HG02759 (cell line): Measurements from ENCODE around the gene IL1RL1.
A peak's percentile ranks its signal among the peaks of the same experiment; 100 is the strongest.
"Not testable (repeated sequence)": the region's sequence is repeated elsewhere in the genome, so short reads cannot be mapped to it uniquely, and the experiment has no call there.

ENCODE experiments used
- ATAC-seq: cut with Tn5 transposase; IDR thresholded peaks from one replicate; pipeline ENCODE4 v1.9.1; 2021; ENCODE audit warnings: mild to moderate bottlenecking, moderate library complexity; ENCODE audit not compliant: unreplicated experiment

Gene IL1RL1

DNA sequence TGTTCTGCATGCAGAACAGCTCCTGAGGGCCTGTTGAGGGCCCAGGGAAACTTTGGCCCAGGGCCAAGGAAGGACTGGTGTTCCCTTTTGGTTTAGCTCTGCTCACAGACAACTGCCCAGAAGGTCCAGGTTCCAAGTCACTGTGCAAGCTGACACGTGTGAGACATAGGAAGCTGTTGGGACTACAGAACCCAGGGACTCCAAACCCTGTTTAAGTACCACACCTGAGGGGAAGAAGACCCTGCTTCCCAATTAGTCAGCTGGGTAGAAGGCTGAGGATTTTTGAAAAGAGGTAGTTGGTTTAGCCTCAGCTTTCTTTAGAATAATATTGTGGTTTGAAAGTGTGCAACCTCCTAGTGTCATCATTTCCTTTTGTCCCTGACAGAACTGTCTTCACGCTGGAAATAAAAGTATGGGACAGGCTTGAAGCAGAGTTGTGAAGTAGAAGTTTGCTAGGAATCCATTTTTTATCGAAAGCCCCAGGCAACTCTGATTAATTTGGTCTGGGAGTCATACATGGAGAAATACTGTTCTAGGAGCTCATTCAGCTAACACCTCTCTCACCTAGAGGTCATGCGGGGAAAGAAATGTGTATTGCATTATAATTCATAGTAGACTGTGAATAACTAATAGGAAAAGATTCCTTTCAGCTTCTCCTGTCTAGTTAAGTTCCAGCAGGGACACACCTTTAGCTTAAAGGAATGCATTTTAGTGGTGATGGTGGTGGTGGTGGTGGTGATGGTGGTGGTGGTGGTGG is 19.9 kb upstream of the IL1RL1 start:
- ATAC-seq: no peak

DNA sequence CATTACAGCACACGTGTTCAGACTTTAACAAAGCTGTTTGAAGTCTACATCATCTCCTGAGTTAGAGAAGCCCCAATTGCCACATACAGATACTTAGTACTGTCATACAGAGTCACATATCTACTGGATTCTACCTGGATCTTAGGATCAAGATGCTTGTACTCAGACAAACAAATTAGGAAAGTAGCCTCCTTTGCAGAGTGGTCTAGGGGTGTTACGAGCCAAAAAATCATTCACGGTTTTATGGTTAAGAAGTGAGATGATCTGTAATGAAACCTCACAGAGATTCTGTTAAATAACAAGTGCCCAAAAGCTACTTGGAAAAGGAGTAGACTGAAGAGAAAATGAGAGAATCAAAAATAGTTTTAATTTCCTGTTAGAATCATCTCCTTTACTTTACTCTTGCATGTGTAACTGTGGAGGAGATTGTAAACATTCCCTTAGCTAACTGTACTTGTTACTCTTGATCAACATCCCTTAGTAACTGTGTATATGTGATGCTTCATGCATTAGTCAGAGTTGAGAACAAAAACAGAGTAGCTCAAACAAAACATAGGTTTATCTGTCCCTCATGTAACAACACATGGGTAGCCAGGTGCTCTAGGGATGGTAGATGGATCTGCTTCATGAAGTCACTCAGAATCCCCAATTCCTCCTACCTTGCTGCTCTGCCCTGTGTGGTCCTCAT is 16.4 kb upstream of the IL1RL1 start:
- no peak for ATAC-seq

DNA sequence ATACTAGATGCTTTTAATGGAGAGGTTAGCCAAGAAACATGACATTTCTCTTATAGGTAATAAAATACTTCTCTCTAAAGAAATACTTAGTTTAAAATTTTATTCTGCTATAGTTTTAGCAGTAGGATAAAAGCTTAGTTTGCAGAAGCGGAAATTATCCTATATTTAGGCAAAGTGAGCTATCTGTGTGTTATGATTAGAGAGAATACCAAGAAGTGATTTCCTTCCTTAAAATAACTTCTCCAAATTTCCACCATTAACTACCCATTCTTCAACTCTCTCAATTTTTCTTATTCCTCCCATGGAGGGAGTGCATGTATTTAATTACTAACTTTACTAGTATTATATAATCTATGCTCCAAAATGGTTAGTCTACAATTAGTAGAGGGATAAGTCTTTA is 15.8 kb upstream of the IL1RL1 start:
- ATAC-seq: no peak

DNA sequence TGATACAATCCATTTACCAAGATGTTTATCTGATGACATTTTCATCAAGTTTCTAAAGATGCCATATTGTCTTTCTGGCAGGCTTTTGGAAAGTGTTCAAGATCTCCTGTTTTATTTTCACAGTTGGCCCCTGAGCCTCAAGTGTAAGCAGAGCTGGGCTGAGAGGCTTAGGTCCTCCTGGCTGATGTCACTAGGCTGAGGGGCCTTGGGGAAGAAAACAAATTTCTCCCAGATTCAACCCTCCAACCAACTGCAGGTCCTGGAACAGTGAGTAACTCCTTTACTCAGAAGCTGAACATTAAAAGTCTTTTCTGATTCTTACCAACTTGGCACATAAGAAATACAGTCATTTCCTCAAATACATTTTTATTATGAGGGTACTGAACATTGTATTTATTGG is 14.9 kb upstream of the IL1RL1 start:
- ATAC-seq: no peak

DNA sequence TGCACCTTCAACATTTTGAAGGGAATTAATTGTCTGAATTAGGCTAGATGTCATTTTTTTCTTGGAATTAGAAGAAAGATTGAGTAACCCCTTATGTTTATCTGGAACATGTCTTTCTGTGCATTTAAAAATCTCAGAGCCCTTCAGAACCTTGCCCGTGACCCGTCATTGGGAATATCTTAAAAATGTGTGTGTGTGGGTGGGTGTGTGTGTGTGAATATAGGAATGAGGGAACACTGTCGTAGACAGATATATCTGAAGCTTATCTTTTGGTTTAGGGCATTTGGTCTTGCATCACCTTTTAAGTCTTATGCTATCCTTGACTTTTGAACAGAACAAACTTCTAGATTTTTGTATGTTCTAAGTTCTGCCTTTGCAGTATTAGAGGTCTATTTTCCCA is 13.5 kb upstream of the IL1RL1 start:
- ATAC-seq: no peak

DNA sequence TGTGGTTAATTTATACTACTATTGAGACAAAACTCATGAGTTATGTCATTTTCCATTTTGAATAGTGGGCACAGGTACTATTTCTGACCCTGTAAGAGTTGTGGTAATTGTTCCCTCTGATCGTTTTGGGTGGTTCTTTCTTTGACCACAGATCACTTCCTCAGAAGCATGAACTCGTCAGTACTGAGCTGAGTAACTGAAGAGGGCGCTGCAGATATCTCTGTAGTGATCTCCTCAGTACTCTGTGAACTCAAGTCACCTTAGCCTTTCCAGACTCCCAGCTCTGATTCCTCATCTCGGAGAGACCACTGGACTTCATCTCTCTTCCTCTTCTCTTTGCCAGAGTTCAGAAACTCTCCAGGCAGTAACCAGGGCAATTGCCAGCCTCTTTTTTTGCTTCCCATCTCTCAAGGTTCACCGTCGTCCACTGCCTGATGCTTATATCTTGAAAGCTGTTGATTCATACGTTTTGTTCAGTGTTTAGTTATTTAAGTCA is 9.4 kb upstream of the IL1RL1 start:
- ATAC-seq: peak; percentile 95

DNA sequence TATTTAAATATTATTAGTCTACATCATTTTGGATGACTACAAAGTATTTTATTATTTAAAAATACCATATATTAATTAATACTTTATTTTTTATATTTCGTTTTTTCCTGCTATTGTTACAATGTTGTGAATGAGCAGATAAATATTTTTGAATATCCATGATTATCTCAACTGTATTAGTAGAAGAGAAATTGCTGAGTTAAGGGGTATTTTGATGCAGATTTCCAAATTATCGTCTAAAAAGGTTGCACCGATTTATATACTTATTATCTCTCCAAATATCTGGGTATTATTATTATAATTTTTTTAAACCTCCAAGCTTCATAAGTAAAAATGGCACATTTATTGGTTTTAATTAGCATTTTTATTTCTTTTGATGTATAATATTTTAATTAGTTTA is 8.9 kb upstream of the IL1RL1 start:
- ATAC-seq: no peak

DNA sequence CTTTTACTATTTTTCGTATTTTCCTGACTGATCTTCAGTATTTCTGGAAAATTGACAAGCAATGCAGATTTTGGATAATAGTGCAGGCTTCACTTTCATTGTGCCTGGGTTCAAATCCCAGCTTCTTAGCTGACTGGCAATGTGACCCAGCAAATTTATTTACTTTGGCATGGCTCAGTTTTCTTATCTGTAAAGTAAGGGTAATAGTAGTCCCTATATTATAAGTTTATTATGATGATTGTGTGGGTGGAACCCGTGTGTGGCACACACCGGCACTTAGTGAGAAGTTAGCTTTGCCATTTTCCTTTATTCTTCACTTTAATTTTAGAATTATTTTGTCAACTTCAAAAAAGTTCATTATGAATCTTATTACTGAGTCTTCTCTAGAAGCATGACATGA is 7.8 kb upstream of the IL1RL1 start:
- ATAC-seq: no peak

DNA sequence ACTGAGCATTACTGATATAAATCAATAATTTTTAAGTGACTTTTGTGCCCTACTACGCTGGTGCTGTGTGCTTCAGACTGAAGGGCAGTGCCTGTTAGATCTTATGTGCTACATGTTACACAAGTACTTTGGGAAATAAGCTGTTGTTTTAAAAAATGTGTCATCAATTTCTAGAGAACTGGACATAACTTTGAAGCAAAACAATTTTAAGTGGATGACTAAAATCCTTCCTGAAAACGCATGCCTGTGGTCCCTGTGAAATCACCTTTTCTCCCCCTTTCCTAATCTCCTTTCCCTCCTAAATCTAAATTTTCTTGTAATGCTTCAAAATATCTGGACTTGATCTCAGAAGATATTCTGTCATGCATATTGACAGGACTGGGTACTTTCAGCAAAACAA is 7.1 kb upstream of the IL1RL1 start:
- ATAC-seq: no peak

DNA sequence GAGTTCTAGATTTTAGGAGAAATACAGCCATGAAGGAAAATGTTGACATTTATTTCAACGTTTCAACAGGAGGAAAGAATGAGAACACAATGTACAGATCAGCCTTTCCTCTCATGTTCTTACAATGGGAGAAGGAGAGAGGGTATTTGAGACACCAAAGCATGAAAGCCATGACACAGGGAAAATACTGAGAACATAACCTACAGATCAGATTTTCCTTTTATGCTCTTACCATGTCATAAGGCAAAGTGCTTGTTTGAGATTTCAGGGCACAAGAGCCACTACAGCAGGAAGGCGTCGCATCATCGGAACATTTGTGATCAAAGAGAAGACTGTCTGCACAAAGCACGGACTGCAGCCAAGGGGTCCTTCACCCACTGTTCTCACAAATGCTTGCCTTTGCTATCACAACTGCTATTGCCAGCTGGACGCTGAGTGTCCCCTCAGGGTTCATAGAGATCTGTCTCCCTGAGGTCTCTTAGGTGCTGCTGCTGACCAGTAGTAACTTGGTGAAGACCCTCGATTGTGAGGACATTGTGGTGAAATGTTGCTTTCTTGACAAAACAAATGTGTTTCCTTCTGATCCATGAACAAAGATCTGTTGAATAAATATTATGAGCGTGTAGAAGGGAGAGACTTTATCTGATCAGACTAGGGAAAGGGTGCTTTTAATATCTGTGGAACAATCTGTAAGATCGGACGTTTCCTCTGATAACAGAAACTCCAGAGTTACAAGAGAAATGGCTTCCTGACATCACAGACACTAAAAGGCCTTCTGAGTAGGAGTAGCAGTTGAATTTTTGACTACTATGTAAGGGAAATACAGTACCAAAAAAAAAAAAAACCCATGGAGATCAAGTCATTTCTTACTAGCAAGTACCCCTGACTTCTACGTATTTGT is 6.4 kb upstream of the IL1RL1 start:
- ATAC-seq: no peak

DNA sequence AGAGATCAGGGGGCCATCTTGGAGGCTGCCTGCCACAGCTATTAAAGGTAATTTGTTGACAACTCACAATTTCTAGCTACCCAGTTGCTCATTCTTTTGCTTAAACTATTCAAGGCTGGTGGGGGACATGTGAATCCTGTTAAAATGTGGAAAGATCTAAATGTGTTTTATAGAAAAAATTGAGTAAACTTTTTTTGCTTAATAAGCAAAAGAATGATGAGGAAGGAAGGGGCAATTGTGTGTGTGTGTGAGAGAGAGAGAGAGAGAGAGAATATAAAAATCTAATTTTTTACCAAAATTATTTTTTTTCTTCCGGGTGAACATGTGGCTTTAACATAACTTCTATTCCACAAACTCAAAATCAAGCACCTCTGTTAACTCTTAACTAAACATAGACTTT is 5.2 kb upstream of the IL1RL1 start:
- ATAC-seq: no peak

DNA sequence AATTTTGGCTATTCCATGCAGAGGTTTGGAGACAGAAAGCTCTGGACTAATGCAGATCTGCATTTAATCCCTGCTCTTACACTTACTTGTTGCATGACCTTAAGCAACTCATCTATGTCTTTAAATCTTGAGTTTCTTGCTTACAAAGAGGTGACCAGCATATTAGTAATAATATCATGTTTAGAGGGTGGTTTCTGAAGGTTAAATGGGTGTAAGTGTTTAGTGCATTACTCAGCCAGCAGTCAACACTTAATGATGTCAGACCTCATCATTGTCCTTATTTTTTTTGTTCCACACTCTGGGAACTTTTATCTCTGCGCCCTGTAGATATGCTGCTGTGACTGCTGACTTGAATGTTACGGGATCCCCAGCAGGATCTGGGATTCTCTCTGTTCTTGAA is 1.7 kb downstream of the IL1RL1 start:
- no peak for ATAC-seq

DNA sequence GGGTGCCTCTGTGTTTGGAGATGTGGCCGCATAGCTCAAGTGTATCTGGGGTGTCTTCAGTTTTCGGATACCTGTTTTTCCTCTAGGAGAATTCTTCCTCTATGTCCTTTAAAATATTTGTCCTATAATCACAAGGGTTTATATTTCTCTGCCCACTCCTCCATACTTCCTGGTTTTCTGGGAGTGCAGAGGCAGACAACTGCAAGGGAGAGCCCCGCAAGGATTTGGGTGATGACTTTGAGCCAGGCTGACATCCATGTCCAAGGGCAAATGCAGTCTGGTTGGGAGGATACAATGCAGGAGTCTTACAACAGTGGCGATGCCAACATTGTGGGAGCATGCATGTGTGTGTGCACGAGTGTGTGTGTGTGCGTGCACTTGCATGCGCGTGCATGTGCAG is 2.1 kb downstream of the IL1RL1 start:
- ATAC-seq: no peak

DNA sequence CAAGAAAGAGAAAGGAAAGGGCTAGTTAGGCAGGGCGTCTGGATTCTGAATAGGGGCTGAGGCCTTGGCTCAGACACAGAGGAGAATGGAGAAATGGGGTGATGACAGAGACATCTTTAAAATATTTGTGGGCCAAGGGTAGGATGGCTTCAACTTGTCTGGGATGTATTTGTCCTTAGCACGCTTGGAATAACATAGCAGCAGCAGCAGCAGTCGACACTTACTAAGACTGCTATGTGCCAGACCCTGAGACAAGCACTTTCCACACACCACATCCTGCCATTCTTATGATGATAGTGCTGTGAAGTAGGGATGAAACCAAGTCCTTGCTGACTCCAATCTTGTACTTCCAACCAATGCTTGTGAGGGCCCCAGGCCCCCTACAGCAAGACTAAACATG is 2.6 kb downstream of the IL1RL1 start:
- ATAC-seq: no peak

DNA sequence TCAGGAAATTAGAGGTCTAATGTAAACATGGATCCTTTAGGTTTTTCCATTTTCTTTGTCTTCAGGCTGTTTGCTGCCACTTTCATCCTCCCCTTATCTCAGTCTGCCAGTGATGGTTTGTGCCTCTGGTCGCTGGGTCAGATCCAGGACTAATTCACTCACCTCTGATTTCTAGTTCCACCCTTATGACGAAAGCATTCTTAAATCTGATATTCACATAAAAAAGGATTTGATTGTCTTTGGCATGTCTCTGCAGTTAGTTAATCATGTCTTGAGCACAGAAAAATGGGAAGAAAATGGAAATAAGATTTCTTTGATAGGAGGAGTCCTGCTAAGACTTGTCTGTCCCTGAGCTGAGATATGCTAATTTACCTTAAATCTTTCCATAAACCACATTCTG is 4.6 kb downstream of the IL1RL1 start:
- ATAC-seq: no peak

DNA sequence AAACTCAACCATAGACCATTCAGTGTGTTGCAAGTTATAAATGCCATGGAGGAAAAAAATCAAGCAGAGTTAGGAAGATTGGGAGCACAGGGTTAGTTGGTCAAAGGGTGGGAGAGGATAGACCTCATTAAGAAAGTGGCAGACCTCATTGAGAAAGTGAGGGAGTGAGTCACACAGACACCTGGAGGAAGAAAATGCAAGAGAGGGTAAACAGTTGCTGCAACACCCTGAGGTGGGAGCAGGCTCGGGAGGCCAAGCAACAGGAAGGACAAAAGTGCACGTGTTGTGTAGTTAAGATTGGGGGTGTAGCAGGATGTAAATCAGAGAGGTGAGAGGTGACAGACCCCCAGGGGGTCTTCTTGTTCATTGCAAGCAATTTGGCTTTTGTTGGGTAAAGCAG is 6.4 kb downstream of the IL1RL1 start:
- no peak for ATAC-seq

DNA sequence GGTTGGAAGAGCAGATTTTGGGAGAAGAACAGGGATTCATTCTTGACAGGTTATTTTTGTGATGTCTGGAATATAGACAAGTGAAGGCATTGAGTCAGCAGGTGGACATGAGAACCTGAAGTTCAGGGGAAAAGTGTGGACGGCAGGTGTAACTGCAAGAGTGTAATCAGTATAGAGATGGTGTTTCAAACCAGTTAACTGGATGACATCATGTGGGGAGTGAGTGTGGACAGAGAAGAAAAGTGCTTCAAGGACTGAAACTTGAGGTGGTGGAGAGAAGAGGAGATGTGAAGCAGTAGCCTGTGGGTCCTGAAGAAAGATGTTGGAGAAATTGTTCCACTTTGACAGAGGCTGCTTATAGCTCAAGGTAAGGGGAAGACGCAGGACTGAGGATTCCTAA is 7.1 kb downstream of the IL1RL1 start:
- ATAC-seq: no peak

DNA sequence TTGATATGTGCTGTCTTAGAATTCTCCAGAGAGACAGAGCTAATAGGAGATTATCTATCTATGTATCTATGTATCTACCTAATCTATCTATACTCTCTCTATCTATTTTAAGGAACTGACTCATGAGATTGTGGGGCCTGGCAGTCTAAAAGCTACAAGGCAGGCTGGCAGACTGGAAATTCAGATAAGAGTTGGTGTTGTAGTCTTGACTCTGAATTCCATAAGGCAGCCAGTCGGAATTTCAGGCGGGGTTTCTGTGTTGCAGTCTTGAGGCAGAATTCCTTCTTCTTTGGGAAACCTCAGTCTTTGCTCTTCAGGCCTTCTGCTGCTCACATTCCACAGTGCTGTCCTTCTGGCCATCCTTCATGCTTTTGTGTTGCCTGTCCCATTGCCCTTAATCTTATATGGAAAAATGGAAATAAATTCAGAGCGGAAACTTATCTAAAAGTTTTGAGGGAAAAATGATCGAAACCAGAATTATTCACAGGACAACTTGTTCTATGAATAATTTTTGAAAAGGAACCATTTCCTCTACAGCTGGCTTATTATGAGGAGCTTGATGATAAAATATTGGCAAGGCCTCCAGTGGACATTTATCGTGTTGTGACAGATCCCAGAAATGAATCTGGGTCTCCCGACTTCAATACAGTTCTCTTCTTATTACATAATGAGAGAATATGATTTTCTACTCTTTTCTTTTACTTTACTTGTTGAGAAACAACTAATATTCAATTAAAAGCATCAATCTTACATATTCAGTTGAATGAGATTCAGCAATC is 10.8 kb downstream of the IL1RL1 start:
- no peak for ATAC-seq

DNA sequence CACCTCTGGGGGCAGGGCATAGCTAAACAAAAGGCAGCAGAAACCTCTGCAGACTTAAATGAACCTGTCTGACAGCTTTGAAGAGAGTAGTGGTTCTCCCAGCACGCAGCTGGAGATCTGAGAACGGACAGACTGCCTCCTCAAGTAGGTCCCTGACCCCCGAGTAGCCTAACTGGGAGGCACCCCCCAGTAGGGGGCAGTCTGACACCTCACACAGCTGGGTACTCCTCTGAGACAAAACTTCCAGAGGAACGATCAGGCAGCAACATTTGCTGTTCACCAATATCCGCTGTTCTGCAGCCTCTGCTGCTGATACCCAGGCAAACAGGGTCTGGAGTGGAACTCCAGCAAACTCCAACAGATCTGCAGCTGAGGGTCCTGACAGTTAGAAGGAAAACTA is 13.6 kb downstream of the IL1RL1 start:
- not testable (repeated sequence) for ATAC-seq

DNA sequence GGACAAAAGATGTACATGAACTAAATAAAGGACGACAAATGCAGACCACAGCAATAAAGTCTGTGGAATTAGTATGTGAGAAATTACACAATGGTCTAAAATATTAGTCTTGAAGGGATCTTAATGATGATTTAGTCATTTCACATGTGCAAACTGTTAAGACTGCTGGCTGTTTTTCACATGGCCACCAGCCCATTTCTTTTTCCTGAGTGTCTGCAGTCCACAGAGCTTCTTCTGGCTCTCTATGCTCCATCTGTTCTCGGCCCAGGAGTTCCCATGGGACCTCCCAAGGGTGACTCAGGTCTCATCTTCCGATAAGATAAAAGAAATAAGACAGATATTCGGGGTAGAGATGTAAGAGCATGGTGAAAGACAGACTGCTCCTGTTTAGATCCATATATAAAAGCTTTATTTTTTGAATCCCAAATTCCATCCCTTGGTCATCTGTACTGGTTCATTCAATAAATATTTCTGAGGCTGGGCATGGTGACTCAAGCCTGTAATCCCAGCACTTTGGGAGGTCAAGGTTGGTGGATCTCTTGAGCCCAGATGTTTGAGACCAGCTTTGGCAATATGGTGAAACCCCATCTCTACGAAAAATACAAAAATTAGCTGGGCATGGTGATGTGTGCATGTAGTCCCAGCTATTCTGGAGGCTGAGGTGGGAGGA is 20.1 kb downstream of the IL1RL1 start:
- ATAC-seq: no peak
